PC-9 (cell line): Measurements from ENCODE around the gene CDX2.

Experiments used
- EZH2 ChIP-seq: fragments of 200-600 bp; sonication (generic); IDR thresholded peaks from 2 replicates; pipeline ENCODE4 v1.8.0; 2017; ENCODE audit warnings: antibody characterized with exemption, low read depth
- TF ChIP-seq, protein P1 (sequence below): fragments of 200-600 bp; sonication (generic); conservative IDR thresholded peaks from 2 replicates; pipeline ENCODE4 v1.6.1; 2017; ENCODE audit warnings: mixed run types, antibody characterized with exemption, mild to moderate bottlenecking, moderate library complexity

DNA sequence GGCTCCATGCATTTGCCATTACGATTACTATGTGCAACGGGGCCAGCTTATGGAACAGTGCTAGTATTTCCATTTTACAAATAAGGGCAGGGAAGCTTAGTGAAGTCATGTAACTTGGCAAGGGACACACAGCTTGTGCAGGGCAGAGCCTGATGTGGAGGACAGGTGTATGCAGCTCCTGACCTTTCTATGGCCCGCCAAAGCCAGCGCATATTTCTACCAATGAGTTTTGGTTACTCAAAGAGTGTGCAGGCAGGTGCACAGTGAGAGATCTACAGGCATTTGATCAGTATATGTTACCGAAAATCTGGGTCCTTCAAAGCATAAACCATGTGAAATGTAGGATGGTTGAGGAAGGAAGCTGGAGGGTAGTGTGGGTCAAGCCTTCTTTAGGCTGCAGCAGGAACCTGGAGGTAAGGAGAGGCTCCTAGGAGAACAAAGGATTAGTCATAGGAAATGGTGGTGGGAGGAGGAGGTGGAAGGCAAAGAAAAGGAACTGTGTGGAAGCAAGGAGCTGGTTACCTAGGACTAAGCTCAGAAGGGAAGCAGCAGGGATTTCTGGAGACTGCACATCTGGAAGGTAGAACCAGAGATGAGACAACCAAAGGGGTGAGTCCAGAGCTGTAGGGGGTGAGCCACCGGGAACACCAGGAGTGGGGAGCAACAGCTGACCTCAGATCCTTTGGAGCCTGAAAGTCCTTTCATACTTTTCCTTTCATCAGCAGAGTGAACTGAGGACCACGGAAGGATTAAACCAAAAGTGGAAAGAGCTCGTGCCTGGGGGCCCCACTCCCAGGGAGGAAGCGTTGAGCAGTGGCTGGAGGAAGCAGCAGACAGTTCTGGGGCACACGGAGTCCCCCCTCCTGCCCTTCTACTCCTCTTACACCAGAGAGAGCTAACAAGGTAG is 53.6 kb downstream of the CDX2 start:
- TF ChIP-seq, protein P1, sequence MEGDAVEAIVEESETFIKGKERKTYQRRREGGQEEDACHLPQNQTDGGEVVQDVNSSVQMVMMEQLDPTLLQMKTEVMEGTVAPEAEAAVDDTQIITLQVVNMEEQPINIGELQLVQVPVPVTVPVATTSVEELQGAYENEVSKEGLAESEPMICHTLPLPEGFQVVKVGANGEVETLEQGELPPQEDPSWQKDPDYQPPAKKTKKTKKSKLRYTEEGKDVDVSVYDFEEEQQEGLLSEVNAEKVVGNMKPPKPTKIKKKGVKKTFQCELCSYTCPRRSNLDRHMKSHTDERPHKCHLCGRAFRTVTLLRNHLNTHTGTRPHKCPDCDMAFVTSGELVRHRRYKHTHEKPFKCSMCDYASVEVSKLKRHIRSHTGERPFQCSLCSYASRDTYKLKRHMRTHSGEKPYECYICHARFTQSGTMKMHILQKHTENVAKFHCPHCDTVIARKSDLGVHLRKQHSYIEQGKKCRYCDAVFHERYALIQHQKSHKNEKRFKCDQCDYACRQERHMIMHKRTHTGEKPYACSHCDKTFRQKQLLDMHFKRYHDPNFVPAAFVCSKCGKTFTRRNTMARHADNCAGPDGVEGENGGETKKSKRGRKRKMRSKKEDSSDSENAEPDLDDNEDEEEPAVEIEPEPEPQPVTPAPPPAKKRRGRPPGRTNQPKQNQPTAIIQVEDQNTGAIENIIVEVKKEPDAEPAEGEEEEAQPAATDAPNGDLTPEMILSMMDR = no peak
- TF ChIP-seq EZH2 = no peak
